ENCODE results near the gene SLC2A4.
A peak's percentile ranks its signal among the peaks of the same experiment; 100 is the strongest.
"Not testable (repeated sequence)": the region's sequence is repeated elsewhere in the genome, so short reads cannot be mapped to it uniquely, and the experiment has no call there.

The SLC2A4 gene

GRCh38 chr17:7281074-7281952 is at the start of gene SLC2A4:
SLC2A4 (plus strand) TSS chr17:7281718; CDS start chr17:7281935, 217 bp downstream.
- DNase-seq = peak; percentile 90

DNA sequence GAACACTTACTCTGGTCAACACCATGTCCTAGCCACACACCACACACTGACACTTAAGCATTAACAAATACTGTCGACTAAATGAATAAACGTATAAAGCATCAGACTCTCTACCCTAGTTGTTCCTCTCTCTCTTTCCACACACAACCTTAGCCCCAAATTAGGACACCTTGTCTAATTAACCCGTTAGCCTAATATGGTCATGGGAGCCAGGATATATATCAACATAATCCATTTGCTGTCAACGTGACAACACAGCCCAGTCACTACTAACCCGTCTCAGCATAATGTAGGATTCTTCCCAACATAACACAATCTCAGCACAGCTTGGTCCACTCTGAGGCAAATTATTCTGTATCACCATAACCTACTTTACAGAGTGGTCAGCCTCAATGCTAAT is 49.4 kb upstream of the SLC2A4 start:
- DNase-seq = no peak

GRCh38 chr17:7233701-7234082 is 47.8 kb upstream of the SLC2A4 start:
- DNase-seq = no peak

DNA sequence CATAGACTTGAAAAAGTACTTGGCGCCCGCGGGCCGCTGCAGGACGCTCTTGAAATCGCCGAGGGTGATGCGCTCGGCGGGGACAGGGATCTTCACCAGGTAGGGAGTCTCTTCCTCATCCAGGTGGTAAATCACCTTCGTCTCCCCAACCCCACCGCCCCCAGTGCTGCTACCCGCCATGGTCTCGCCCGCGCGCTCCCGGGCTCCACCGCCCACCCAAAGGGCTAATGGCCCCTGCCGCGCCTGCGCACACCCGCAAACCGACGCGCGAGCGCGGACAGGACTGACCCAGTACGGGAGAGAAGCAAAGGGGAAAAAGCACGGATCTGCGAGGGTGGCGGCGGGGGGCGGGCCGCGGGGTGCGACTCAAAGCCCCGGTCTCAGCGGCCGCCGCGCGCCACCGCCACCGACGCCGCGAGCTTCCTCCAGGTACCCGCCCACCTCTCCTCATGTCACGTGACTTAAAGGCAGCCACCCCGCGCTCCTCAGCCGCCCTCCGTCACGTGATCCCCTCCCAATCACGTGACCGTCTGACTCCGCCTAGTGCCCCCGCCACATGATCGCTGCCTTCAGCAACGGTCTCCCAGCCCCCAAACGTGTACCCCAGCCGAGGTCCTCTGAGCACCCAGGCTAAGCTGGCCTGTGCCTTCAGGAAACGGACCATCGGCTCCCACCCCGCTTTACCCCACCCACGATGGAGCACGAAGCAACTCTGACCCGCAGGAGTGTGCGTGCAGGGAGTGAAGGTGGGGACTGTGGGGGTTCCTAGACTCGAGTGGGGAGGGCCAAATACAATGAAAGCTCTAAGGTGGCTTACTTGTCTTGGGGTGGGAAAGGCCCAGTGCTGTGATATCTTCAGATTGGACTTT is 47.2 kb upstream of the SLC2A4 start, which contains the start of gene DVL2:
DVL2 (minus strand) TSS at position 435 of the 869 bp plus-strand sequence; CDS start at position 180, 255 bp downstream.
- peak; percentile 95 for DNase-seq

- DNase-seq = peak; percentile 35
Measured at GRCh38 chr17:7235693-7236665, 45.5 kb upstream of the SLC2A4 start.

- DNase-seq = no peak
Measured at GRCh38 chr17:7236808-7237207, 44.7 kb upstream of the SLC2A4 start.

DNA sequence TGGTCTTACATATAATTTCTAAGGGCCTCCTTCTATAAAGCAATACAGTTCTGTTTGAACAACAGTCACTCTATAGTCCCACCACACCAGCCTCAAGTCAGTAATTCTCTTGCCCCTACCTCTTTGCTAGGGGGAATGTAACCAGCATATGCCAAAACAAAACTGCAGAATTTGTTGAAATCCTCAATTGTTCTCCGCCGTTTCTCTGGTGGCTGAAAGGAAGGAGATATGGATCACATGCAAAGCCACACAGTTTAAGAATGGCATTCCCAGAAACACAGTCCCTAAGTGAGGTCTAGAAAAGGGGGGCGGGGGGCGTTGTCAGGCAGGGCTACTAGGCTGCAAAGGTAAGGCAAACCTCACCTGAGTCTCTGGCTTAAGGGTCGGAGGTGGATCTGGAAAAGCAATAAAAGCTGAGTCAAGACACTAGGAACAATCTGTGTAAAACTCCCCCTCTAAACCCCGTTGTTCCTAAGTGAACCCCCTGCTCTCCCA is 44.2 kb upstream of the SLC2A4 start:
- DNase-seq = no peak

DNA sequence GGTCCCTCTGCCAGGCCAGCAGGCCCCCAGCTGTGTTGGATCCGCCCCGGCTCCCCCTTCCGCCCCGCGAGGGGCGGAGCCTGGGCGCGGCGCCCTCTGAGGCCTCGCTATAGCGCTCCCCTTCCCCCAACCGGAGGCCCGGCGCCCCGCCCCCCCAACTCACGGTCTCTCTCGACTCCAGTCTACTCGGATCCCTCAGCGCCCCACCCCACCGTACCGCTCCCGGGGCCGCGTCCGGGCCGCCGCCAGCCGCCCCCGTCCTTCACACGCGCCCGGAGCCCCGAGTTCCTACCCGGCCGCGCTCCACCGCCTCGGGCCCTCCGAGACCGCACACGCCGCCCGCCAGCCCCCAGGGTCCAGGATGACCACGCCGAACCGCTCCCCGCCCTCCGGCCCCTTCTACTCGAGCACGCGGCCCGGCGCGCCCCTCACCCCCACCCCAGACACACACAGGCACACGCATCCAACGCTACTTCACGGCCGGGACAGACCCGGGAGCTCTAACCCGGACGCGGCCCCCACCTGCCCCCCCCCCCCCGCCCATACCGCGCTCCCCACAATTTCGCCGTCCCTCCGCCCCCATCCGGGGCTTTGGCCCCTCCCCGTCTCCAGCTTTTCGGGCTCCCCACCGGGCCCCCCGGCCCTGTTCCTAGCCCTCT is 43.6 kb upstream of the SLC2A4 start:
- DNase-seq = peak; percentile 93

GRCh38 chr17:7238420-7239090 is 43.0 kb upstream of the SLC2A4 start:
- DNase-seq = peak; percentile 39

GRCh38 chr17:7239091-7240027 is 42.2 kb upstream of the SLC2A4 start, which contains the start of gene PHF23:
PHF23 (minus strand) TSS chr17:7239457; CDS start chr17:7239279, 178 bp downstream.
- DNase-seq = peak; percentile 99

GRCh38 chr17:7240375-7240774 is 41.1 kb upstream of the SLC2A4 start:
- DNase-seq = no peak

- DNase-seq = no peak
Measured at GRCh38 chr17:7241090-7241733, 40.3 kb upstream of the SLC2A4 start.

- DNase-seq = peak; percentile 93
Measured at GRCh38 chr17:7241783-7242716, 39.5 kb upstream of the SLC2A4 start, which contains the start of gene GABARAP. GABARAP (minus strand) TSS chr17:7242449; CDS start chr17:7242330, 119 bp downstream.

GRCh38 chr17:7242717-7243452 is 38.6 kb upstream of the SLC2A4 start:
- DNase-seq = peak; percentile 96

- DNase-seq = no peak
Measured at GRCh38 chr17:7243453-7243729, 38.1 kb upstream of the SLC2A4 start.

DNA sequence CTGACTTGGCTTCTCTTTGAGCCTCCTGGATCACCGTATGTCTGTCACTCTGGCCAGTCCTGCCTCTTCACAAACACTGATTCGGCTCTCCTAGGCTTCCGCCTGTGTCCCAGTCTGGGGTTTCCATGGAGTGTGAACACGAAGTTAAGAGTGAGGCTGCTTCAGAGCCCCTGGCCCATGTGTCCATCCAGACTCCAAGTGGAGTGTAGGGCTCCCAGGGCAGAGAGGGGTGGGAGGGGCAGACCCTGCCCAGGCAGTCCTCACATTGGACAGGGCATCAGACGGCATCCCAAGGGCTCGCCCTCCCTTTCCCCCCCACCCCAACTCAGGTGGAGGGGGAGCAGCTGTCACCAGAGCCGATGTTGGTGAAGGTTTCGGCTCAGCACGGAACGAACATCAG is 37.7 kb upstream of the SLC2A4 start:
- DNase-seq = not testable (repeated sequence)

- DNase-seq = no peak
Measured at GRCh38 chr17:7246779-7247178, 34.7 kb upstream of the SLC2A4 start.

Data from CD4-positive, alpha-beta T cell treated with Interleukin-17A for 4 hours (primary cell).